Measurements from ENCODE around the gene IFIT2.

The IFIT2 gene

GRCh38 chr10:89343089-89343767, 41.4 kb downstream of the IFIT2 start:
- CTCF ChIA-PET = interaction anchor here (1.1 to 2.2 kb wide), 3 partner anchors 8 to 25 kb away, joined by 4 to 9 read pairs (median 4); partner anchors contain the start of gene IFIT3
- no peak for TF ChIP-seq CTCF (IDR thresholded peaks at IDR 0.05; ENCODE audit: insufficient read depth, low read length, missing control alignments)
- POLR2A ChIA-PET = interaction anchor here (1.1 kb wide), 1 partner anchor 9 kb away, joined by 3 read pairs; no protein-coding TSS in a partner anchor
- H3K4me3 ChIP-seq (ENCODE audit: low read depth, low read length) = no peak overlapping the region
- DNase-seq (ENCODE audit: low read depth, low spot score) = no peak

- TF ChIP-seq CTCF (IDR thresholded peaks at IDR 0.05; ENCODE audit: insufficient read depth, low read length, missing control alignments) = no peak
- ChIA-PET CTCF (interaction anchor here (1.1 to 2.2 kb wide), 3 partner anchors 7 to 25 kb away, joined by 4 to 9 read pairs (median 4); partner anchors contain the start of gene IFIT3), POLR2A (interaction anchor here (1.1 kb wide), 1 partner anchor 8 kb away, joined by 3 read pairs; no protein-coding TSS in a partner anchor)
- no peak for DNase-seq (ENCODE audit: low read depth, low spot score)
- H3K4me3 ChIP-seq (ENCODE audit: low read depth, low read length) = no peak overlapping the region
These were observed 42.3 kb downstream of the IFIT2 start for GRCh38 chr10:89344156-89344555.

GRCh38 chr10:89345367-89346000, 43.6 kb downstream of the IFIT2 start:
- CTCF ChIA-PET = interaction anchor here (1.2 kb wide), 1 partner anchor 10 kb away, joined by 4 read pairs; no protein-coding TSS in a partner anchor
- no peak for DNase-seq (ENCODE audit: low read depth, low spot score)
- no peak overlapping the region for H3K4me3 ChIP-seq (ENCODE audit: low read depth, low read length)
- POLR2A ChIA-PET = no interaction called here
- TF ChIP-seq CTCF (IDR thresholded peaks at IDR 0.05; ENCODE audit: insufficient read depth, low read length, missing control alignments) = no peak

GRCh38 chr10:89346405-89347254, 44.8 kb downstream of the IFIT2 start:
- no peak overlapping the region for H3K4me3 ChIP-seq (ENCODE audit: low read depth, low read length)
- DNase-seq (ENCODE audit: low read depth, low spot score) = no peak
- POLR2A ChIA-PET = no interaction called here
- CTCF ChIA-PET = interaction anchor here (0.8 to 1.6 kb wide), 4 partner anchors 11 to 218 kb away, joined by 3 to 7 read pairs (median 4); no protein-coding TSS in a partner anchor
- TF ChIP-seq CTCF (IDR thresholded peaks at IDR 0.05; ENCODE audit: insufficient read depth, low read length, missing control alignments) = no peak

GRCh38 chr10:89347701-89348457, 46.0 kb downstream of the IFIT2 start:
- ChIA-PET POLR2A (no interaction called here), CTCF (interaction anchor here (1.5 to 1.6 kb wide), 2 partner anchors 22 to 217 kb away, joined by 4 to 7 read pairs; no protein-coding TSS in a partner anchor)
- no peak for DNase-seq (ENCODE audit: low read depth, low spot score)
- no peak overlapping the region for H3K4me3 ChIP-seq (ENCODE audit: low read depth, low read length)
- no peak for TF ChIP-seq CTCF (IDR thresholded peaks at IDR 0.05; ENCODE audit: insufficient read depth, low read length, missing control alignments)
